ENCODE results near the gene GTPBP1. TPM values are rescaled to one million over a fixed set of nuclear protein-coding genes. Genes with fewer than 3 reads are reported as not detected.
A peak's percentile ranks its signal among the peaks of the same experiment; 100 is the strongest.

The GTPBP1 gene
- total and polyA plus RNA-seq, 2 of the 4 experiments (the other 2 are of a cell fraction): 12.4 to 29.5 TPM

GRCh38 chr22:38760477-38761201 lies 54.9 kb downstream of the GTPBP1 start:
- H3K36me3 ChIP-seq (ENCODE audit: control insufficient read depth, insufficient read depth, low read length): no peaks in the 10 kb centered on the region
- H3K56ac ChIP-seq (ENCODE audit: extremely low read depth, insufficient read depth, low read length): no peak overlapping the region
- ChIA-PET CTCF (no interaction called here), POLR2A (ENCODE audit: unreplicated experiment) (no interaction called here)
- no peak overlapping the region for H3K9ac ChIP-seq (ENCODE audit: low read depth, low read length)
- no peak overlapping the region for H4K8ac ChIP-seq (ENCODE audit: low read depth in 2 of 2, low read length in 2 of 2)
- in situ Hi-C loops (cut with MboI; ENCODE audit: low sequenced_read_pairs) (loop anchor here (10.0 kb wide), 1 partner anchor 244 kb away; no protein-coding TSS in a partner anchor), intact Hi-C loops (cut with micrococcal nuclease) (loop anchor here (10.0 kb wide), 1 partner anchor 554 kb away; the partner anchor contains the start of gene RPL3), dilution Hi-C loops (cut with HindIII; ENCODE audit: low sequenced_read_pairs, unreplicated experiment) (no loop called here)
- H2AFZ ChIP-seq (replicated peaks; ENCODE audit: low read length, poor library complexity): no peak overlapping the region
- H2BK120ac ChIP-seq (ENCODE audit: low read depth, low read length): no peak overlapping the region
- H2BK20ac ChIP-seq (ENCODE audit: low read depth, low read length): no peak overlapping the region; the same call in 1 of the 2 replicates
- TF ChIP-seq RFX5 (IDR thresholded peaks at IDR 0.05; ENCODE audit: low read depth, low read length) (no peak), RCOR1 (IDR thresholded peaks at IDR 0.05; ENCODE audit: insufficient replicate concordance, low read length) (no peak), NFE2L2 (IDR thresholded peaks at IDR 0.05; ENCODE audit: low read depth, low read length) (no peak), MXI1 (IDR thresholded peaks at IDR 0.05; ENCODE audit: borderline replicate concordance, low read depth, low read length) (no peak), CTCF (conservative IDR thresholded peaks at IDR 0.05; ENCODE audit: low read depth, low read length) (no peak), BHLHE40 (IDR thresholded peaks at IDR 0.05; ENCODE audit: low read depth, low read length) (no peak), CHD1 (IDR thresholded peaks at IDR 0.05; ENCODE audit: low read depth, low read length) (no peak), RAD21 (IDR thresholded peaks at IDR 0.05; ENCODE audit: low read length) (no peak), ELK1 (IDR thresholded peaks at IDR 0.05; ENCODE audit: borderline replicate concordance, low read depth, low read length) (no peak), CEBPB (IDR thresholded peaks at IDR 0.05; ENCODE audit: low read depth, low read length) (no peak), MAFK (IDR thresholded peaks at IDR 0.05; ENCODE audit: low read depth, low read length) (no peak), MAZ (IDR thresholded peaks at IDR 0.05; ENCODE audit: borderline replicate concordance, low read depth, low read length) (no peak), FOS (IDR thresholded peaks at IDR 0.05; ENCODE audit: low read depth, low read length) (no peak)
- peaks cover 18% of the 10 kb centered on the region for H3K9me1 ChIP-seq (ENCODE audit: insufficient read depth, low read length)
- WGBS, 2 experiments (ENCODE audit: extremely low coverage in 2 of 2, insufficient read length in 1 of 2): 69% methylated on average over 5 of the region's 12 CpGs; no CpG with 5 or more reads in 1 of the 2 experiments
- peaks cover 3% of the 10 kb centered on the region for H3K4me1 ChIP-seq (ENCODE audit: control insufficient read depth, insufficient read depth, low read length)
- no peak overlapping the region for H3K14ac ChIP-seq (replicated peaks; ENCODE audit: low read depth, low read length)
- no peak overlapping the region for H3K18ac ChIP-seq (ENCODE audit: low read depth, low read length)
- H2BK15ac ChIP-seq (ENCODE audit: low read depth, low read length): no peak overlapping the region
- no peak overlapping the region for H3K4me2 ChIP-seq (ENCODE audit: low read depth, low read length)
- H3K4me3 ChIP-seq (ENCODE audit: insufficient read depth, low read depth, low read length): no peak overlapping the region
- H3K27ac ChIP-seq (ENCODE audit: insufficient read depth, low read length): no peak overlapping the region
- BruUV-seq (replicated peaks): no TSS peak
- ATAC-seq (ENCODE audit: low read depth): no peak
- H4K91ac ChIP-seq (ENCODE audit: insufficient read depth, low read depth, low read length): no peak overlapping the region
- no peak overlapping the region for H2AK9ac ChIP-seq (replicated peaks; ENCODE audit: low read depth, low read length, poor library complexity)
- H3K4ac ChIP-seq (ENCODE audit: low read depth, low read length): no peak overlapping the region
- no peaks in the 10 kb centered on the region for H3K9me3 ChIP-seq (ENCODE audit: control insufficient read depth, insufficient read depth, low read length)
- peaks cover 0 to 16% of the 10 kb centered on the region in 2 experiments; a peak in 2 of 4 replicates for H3K79me1 ChIP-seq (ENCODE audit: low read depth in 1 of 2, low read length in 2 of 2)
- peak; percentile 43 for DNase-seq
- H4K5ac ChIP-seq (ENCODE audit: low read depth, low read length): no peak overlapping the region
- H4K20me1 ChIP-seq (ENCODE audit: insufficient read depth, low read length): no peaks in the 10 kb centered on the region
- H3K27me3 ChIP-seq (ENCODE audit: control insufficient read depth, insufficient read depth, low read length): no peaks in the 10 kb centered on the region
- H3K23ac ChIP-seq (ENCODE audit: low read depth, low read length): no peak overlapping the region
- no peak overlapping the region for H2AK5ac ChIP-seq (ENCODE audit: low read depth, low read length)
- no peak overlapping the region for H2BK5ac ChIP-seq (ENCODE audit: low read depth, low read length, poor library complexity, severe bottlenecking)

Data from IMR-90 (cell line).